ENCODE measurements around the gene ASPHD2. TPM values are rescaled to one million over a fixed set of nuclear protein-coding genes. Genes with fewer than 3 reads are reported as not detected.
A peak's percentile ranks its signal among the peaks of the same experiment; 100 is the strongest.

ASPHD2 gene
- total RNA-seq, 4 donors from 2014 or later = 0.38 to 2.4 (median 1.6) TPM

- Histone ChIP-seq H3K4me1 (no peaks in the 10 kb centered on the region), H3K9me3 (no peaks in the 10 kb centered on the region), H3K4me3 (replicated peaks in 1 of 3) (no peak overlapping the region), H3K27ac (no peak overlapping the region), H3K27me3 (no peaks in the 10 kb centered on the region), H3K36me3 (peaks cover 24 to 38% of the 10 kb centered on the region in 2 donors)
- intact Hi-C loops (cut with DNase I) = no loop called here
- no peak for TF ChIP-seq POLR2A (IDR thresholded peaks at IDR 0.05)
- TF ChIP-seq CTCF (IDR thresholded peaks at IDR 0.05) = no peak
- no peak for DNase-seq
- 90 to 94% methylated on average over 5 of the region's 5 CpGs for WGBS, 2 donors
These were observed 24.9 kb downstream of the ASPHD2 start for GRCh38 chr22:26453812-26454500.

- H3K27ac ChIP-seq = no peak overlapping the region
- no peaks in the 10 kb centered on the region for H3K27me3 ChIP-seq
- TF ChIP-seq POLR2A (IDR thresholded peaks at IDR 0.05) = no peak
- TF ChIP-seq CTCF (IDR thresholded peaks at IDR 0.05) = no peak
- H3K4me1 ChIP-seq = no peaks in the 10 kb centered on the region
- H3K36me3 ChIP-seq = peaks cover 11 to 26% of the 10 kb centered on the region in 2 donors
- H3K4me3 ChIP-seq (replicated peaks in 1 of 3) = no peak overlapping the region
- WGBS, 2 donors = 96 to 97% methylated on average over 26 of the region's 26 CpGs
- no peaks in the 10 kb centered on the region for H3K9me3 ChIP-seq
- DNase-seq = no peak
- intact Hi-C loops (cut with DNase I) = loop anchor here (5.0 kb wide), 1 partner anchor 55 kb away; no protein-coding TSS in a partner anchor
These were observed 28.7 kb downstream of the ASPHD2 start for GRCh38 chr22:26457661-26458272.

- 80 to 92% methylated on average over 6 of the region's 6 CpGs for WGBS, 2 donors
These were observed 31.1 kb downstream of the ASPHD2 start for GRCh38 chr22:26460202-26460601.

GRCh38 chr22:26461188-26461810 lies 32.2 kb downstream of the ASPHD2 start:
- peak; percentile 29 to 78 (median 50) for TF ChIP-seq CTCF (IDR thresholded peaks at IDR 0.05)
- no peak for TF ChIP-seq POLR2A (IDR thresholded peaks at IDR 0.05)
- WGBS, 2 donors = 46 to 48% methylated on average over 3 of the region's 3 CpGs
- H3K36me3 ChIP-seq = peaks cover 36 to 48% of the 10 kb centered on the region in 2 donors

More at GRCh38 chr22:26460202-26460601, 31.1 kb downstream of the ASPHD2 start:
- TF ChIP-seq POLR2A (IDR thresholded peaks at IDR 0.05) (no peak), CTCF (IDR thresholded peaks at IDR 0.05) (no peak)
- H3K36me3 ChIP-seq = peaks cover 28 to 37% of the 10 kb centered on the region in 2 donors
- no peaks in the 10 kb centered on the region for H3K9me3 ChIP-seq
- intact Hi-C loops (cut with DNase I) = no loop called here
- H3K27ac ChIP-seq = no peak overlapping the region
- no peak overlapping the region for H3K4me3 ChIP-seq (replicated peaks in 1 of 3)
- no peaks in the 10 kb centered on the region for H3K4me1 ChIP-seq
- DNase-seq = no peak
- no peaks in the 10 kb centered on the region for H3K27me3 ChIP-seq

GRCh38 chr22:26462051-26462450 lies 33.0 kb downstream of the ASPHD2 start:
- TF ChIP-seq POLR2A (IDR thresholded peaks at IDR 0.05) = no peak
- no peak for TF ChIP-seq CTCF (IDR thresholded peaks at IDR 0.05)
- no peaks in the 10 kb centered on the region for H3K27me3 ChIP-seq
- intact Hi-C loops (cut with DNase I) = no loop called here
- H3K9me3 ChIP-seq = no peaks in the 10 kb centered on the region
- H3K27ac ChIP-seq = no peak overlapping the region
- 95% methylated on average over 5 of the region's 5 CpGs for WGBS, 2 donors
- peaks cover 40 to 50% of the 10 kb centered on the region in 2 donors for H3K36me3 ChIP-seq
- no peak for DNase-seq
- no peaks in the 10 kb centered on the region for H3K4me1 ChIP-seq
- no peak overlapping the region for H3K4me3 ChIP-seq (replicated peaks in 1 of 3)

More at GRCh38 chr22:26461188-26461810, 32.2 kb downstream of the ASPHD2 start:
- no peaks in the 10 kb centered on the region for H3K4me1 ChIP-seq
- intact Hi-C loops (cut with DNase I) = no loop called here
- peak; percentile 55 to 58 for DNase-seq
- H3K9me3 ChIP-seq = no peaks in the 10 kb centered on the region
- H3K27ac ChIP-seq = no peak overlapping the region
- H3K4me3 ChIP-seq (replicated peaks in 1 of 3) = no peak overlapping the region
- H3K27me3 ChIP-seq = no peaks in the 10 kb centered on the region
